Measurements from ENCODE around the gene DIP2A. TPM values are rescaled to one million over a fixed set of nuclear protein-coding genes. Genes with fewer than 3 reads are reported as not detected.

Gene DIP2A
- total and polyA plus RNA-seq, 11 donors = 13.4 to 31.9 (median 22.6) TPM

- no peak overlapping the region for H3K4me3 ChIP-seq
- no peaks in the 10 kb centered on the region for H3K27me3 ChIP-seq
- H3K27ac ChIP-seq = no peak overlapping the region
- 84 to 93% (median 87%) methylated on average over 7 of the region's 7 CpGs for WGBS, 4 donors
- TF ChIP-seq CTCF (IDR thresholded peaks at IDR 0.05) (no peak), POLR2A (IDR thresholded peaks at IDR 0.05) (no peak)
- H3K36me3 ChIP-seq = peaks cover 0 to 23% (median 6%) of the 10 kb centered on the region in 9 donors
- no peaks in the 10 kb centered on the region for H3K4me1 ChIP-seq
- ATAC-seq (no peak), DNase-seq (no peak)
- intact Hi-C loops (cut with DNase I) = no loop called here
- H3K9me3 ChIP-seq = peaks cover 0 to 63% (median 3%) of the 10 kb centered on the region in 12 donors
These were observed 126.7 kb downstream of the DIP2A start for GRCh38 chr21:46585191-46585953.

DNA sequence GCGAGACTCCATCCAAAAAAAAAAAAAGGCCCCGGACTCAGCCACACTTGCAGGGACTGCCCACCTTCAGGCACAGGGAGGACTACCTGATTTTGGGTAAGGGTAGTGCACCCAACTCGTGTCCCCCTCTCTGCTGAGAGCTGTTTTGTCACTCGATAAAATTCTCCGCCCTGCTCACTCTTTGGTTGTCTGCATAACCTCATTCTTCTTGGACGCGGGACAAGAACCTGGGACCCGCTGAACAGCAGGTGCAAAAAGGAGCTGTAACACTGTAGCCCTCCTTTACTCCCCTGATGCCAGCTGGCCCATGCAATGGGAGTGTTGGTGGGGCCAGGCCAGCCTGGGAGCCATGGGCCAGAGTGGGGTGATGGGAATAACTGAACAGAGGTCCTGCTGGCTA lies 135.6 kb downstream of the DIP2A start:
- TF ChIP-seq POLR2A (IDR thresholded peaks at IDR 0.05) = no peak
- no peak for TF ChIP-seq CTCF (IDR thresholded peaks at IDR 0.05)
- Histone ChIP-seq H3K27ac (no peak overlapping the region), H3K9me3 (peaks cover 0 to 43% (median 10%) of the 10 kb centered on the region in 12 donors), H3K4me1 (peaks cover 0 to 14% (median 9%) of the 10 kb centered on the region in 12 donors), H3K36me3 (no peaks in the 10 kb centered on the region), H3K4me3 (no peak overlapping the region), H3K27me3 (no peaks in the 10 kb centered on the region)
- no peak for ATAC-seq
- DNase-seq = no peak
- 70 to 83% (median 79%) methylated on average over 8 of the region's 8 CpGs for WGBS, 4 donors
- intact Hi-C loops (cut with DNase I) = no loop called here

GRCh38 chr21:46596201-46596600 lies 137.5 kb downstream of the DIP2A start:
- 92 to 100% (median 100%) methylated on average over 1 of the region's 1 CpG for WGBS, 4 donors
- intact Hi-C loops (cut with DNase I) = no loop called here
- peaks cover 0 to 22% (median 13%) of the 10 kb centered on the region in 12 donors for H3K4me1 ChIP-seq

More at GRCh38 chr21:46596201-46596600, 137.5 kb downstream of the DIP2A start:
- no peak overlapping the region for H3K27ac ChIP-seq
- no peak overlapping the region for H3K4me3 ChIP-seq
- DNase-seq = no peak
- no peaks in the 10 kb centered on the region for H3K36me3 ChIP-seq
- H3K9me3 ChIP-seq = peaks cover 0 to 25% (median 8%) of the 10 kb centered on the region in 12 donors
- ATAC-seq = no peak
- no peak for TF ChIP-seq CTCF (IDR thresholded peaks at IDR 0.05)
- TF ChIP-seq POLR2A (IDR thresholded peaks at IDR 0.05) = no peak
- no peaks in the 10 kb centered on the region for H3K27me3 ChIP-seq
